ENCODE results near the gene HTR4.

HTR4 gene

DNA sequence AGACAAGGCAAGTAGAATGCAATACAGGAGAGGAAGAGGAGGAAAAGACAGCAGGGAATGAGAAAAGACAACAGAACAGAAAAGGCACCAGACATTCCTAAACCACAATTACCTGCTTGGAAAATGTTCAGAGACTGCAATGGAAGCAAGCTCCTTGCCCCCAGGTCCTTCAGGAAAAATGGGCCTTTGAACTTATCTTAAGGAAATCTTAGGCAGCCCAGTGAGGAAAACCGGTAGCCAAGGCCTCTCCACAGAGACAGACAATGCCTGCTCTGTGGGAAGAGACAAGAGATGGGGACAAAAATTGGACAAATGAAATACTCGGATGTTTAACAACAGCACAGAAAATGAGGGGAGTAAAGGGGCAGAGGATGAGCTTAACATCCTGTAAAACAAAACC, 31.2 kb downstream of the HTR4 start:
- Histone ChIP-seq H3K9ac (no peak overlapping the region), H3K4me1 (peaks cover 0 to 9% (median 0%) of the 10 kb centered on the region in 10 experiments; a peak in 1 of 20 replicates), H3K4me3 (no peak overlapping the region), H3K36me3 (no peaks in the 10 kb centered on the region), H3K9me3 (replicated peaks in 1 of 11) (no peaks in the 10 kb centered on the region), H3K27ac (no peak overlapping the region), H3K27me3 (no peaks in the 10 kb centered on the region), H4K20me1 (no peaks in the 10 kb centered on the region), H3K4me2 (no peak overlapping the region)
- TF ChIP-seq Cebpa-rat (IDR thresholded peaks at IDR 0.05): no peak

DNA sequence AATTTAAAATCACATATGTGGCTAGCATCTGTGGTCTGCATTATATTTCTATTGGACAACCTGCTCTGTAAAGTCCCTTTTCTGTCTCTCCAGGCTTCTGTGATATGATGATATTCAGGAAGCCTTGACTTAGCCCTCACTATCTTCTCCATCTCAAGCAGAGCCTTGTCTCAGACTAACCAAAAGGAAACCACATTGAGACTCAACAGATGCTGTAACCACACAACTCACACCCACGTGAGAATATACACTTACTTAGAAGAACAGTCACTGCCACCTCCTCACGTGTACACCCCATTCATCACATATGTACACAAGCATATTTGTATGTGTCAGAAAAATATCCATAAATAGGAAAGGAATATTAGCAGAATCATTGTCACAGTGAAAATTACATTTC, 33.6 kb downstream of the HTR4 start:
- Histone ChIP-seq H3K4me1 (peaks cover 0 to 9% (median 0%) of the 10 kb centered on the region in 10 experiments; a peak in 1 of 20 replicates), H3K4me3 (no peak overlapping the region), H3K4me2 (0 out of 22 replicates have a peak overlapping the region, but pooled peaks of 2 of the 11 experiments have one; percentile 7 to 8), H3K27ac (no peak overlapping the region), H3K9me3 (replicated peaks in 1 of 11) (no peaks in the 10 kb centered on the region), H3K27me3 (no peaks in the 10 kb centered on the region), H4K20me1 (no peaks in the 10 kb centered on the region), H3K9ac (no peak overlapping the region), H3K36me3 (no peaks in the 10 kb centered on the region)
- no peak for TF ChIP-seq Cebpa-rat (IDR thresholded peaks at IDR 0.05)

DNA sequence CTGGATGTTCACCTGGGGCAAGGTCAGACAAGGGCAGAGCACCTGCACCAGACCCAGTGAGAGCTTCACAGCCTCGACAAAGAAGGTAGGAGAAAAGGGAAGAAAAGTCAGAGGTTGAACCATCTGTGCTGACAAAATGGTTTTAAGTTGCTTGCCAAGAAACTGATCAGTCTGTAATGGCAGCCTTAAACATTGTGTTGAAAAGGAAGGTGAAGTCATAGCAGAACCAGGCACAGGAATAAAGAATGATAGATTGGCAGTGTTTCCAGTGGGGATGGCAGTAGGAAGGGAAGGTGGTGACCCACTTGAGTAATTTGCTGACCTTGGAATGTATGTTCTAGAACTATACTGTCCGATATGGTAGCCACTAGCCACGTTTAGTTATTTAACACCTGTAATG, 34.2 kb downstream of the HTR4 start:
- no peak for TF ChIP-seq Cebpa-rat (IDR thresholded peaks at IDR 0.05)
- no peaks in the 10 kb centered on the region for H4K20me1 ChIP-seq
- no peak overlapping the region for H3K4me2 ChIP-seq
- no peak overlapping the region for H3K4me3 ChIP-seq
- no peaks in the 10 kb centered on the region for H3K9me3 ChIP-seq (replicated peaks in 1 of 11)
- H3K9ac ChIP-seq: no peak overlapping the region
- no peaks in the 10 kb centered on the region for H3K27me3 ChIP-seq
- peaks cover 0 to 9% (median 0%) of the 10 kb centered on the region in 10 experiments; a peak in 1 of 20 replicates for H3K4me1 ChIP-seq
- H3K36me3 ChIP-seq: no peaks in the 10 kb centered on the region
- H3K27ac ChIP-seq: no peak overlapping the region

DNA sequence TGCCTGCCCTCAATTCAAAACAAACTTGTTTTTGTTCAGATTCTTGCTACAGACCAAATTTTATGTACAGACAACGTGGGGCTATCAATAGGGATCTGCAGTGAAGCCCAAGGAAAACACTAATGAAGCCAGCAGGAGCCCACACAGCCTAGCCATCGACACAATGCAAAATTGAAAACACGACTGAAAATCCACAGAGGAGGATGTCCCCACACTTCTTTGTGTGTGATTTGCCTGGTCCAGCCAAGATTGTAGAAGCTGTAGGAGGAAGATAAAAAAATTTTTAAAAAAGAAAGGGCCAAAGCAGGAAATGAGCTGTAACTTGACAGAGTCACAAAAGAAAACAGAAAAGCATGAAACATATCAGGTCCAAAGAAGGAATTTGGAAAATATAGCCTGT, 34.8 kb downstream of the HTR4 start:
- Histone ChIP-seq H3K4me2 (no peak overlapping the region), H3K27me3 (no peaks in the 10 kb centered on the region), H3K9ac (no peak overlapping the region), H3K9me3 (replicated peaks in 1 of 11) (no peaks in the 10 kb centered on the region), H3K36me3 (no peaks in the 10 kb centered on the region), H3K4me3 (no peak overlapping the region), H3K4me1 (peaks cover 0 to 9% (median 0%) of the 10 kb centered on the region in 10 experiments; a peak in 1 of 20 replicates), H3K27ac (no peak overlapping the region), H4K20me1 (no peaks in the 10 kb centered on the region)
- TF ChIP-seq Cebpa-rat (IDR thresholded peaks at IDR 0.05): no peak

DNA sequence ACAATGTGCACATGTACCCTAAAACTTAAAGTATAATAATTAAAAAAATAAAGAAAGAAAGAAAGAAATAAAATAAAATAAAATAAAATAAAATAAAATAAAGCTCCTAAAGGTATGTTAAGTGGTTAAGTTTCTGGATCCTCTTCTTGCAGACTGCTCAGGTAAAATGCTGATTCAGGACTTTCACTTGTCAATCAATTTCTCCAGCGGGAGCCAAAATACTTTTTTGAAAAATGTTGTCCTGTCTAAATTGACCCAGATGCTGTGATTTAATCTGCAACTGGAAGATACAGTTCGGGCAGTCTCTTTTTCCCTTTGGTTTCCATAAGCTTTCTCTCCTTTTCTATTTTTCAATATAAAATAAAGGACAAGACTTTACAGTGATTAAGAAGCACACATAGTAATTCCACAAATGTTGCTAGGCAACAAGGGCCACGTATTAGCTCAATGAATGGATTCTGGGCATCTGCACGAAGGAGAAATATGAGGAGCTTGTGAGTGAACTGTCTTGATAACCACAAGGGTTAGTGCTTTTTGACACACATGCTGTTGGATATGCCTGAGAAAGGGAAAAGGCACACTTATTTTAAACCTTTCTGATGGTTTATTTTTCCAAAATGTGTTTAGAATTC, 38.6 kb downstream of the HTR4 start:
- no peaks in the 10 kb centered on the region for H4K20me1 ChIP-seq
- H3K9ac ChIP-seq: no peak overlapping the region
- H3K4me1 ChIP-seq: peaks cover 0 to 7% (median 0%) of the 10 kb centered on the region in 10 experiments; a peak in 1 of 20 replicates
- H3K27me3 ChIP-seq: no peaks in the 10 kb centered on the region
- H3K9me3 ChIP-seq (replicated peaks in 1 of 11): no peaks in the 10 kb centered on the region
- H3K4me2 ChIP-seq: no peak overlapping the region
- H3K27ac ChIP-seq: no peak overlapping the region
- no peaks in the 10 kb centered on the region for H3K36me3 ChIP-seq
- TF ChIP-seq Cebpa-rat (IDR thresholded peaks at IDR 0.05): no peak
- H3K4me3 ChIP-seq: no peak overlapping the region

DNA sequence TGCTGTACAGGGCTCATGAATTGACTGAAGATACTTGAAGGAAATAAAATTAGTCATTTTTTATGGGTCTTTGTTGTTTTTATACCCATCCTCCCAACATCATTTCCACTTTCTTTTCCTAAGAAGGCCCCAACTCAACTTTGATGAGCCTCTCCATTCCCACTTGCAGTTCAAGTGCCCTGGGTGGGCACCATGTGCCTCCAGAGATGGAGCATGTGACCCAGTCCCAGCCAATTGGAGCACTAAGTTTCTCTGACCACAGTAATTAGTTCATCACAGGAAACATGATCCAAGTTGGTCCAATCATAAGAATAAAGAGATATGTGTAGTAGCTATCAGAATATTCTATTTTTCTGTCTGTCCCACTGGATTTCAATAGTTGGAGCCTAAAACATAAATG, 46.9 kb downstream of the HTR4 start:
- Histone ChIP-seq H3K9me3 (replicated peaks in 1 of 11) (no peaks in the 10 kb centered on the region), H3K4me3 (no peak overlapping the region), H3K27ac (no peak overlapping the region), H3K4me1 (no peaks in the 10 kb centered on the region), H3K4me2 (no peak overlapping the region), H3K27me3 (no peaks in the 10 kb centered on the region), H4K20me1 (no peaks in the 10 kb centered on the region), H3K9ac (no peak overlapping the region), H3K36me3 (no peaks in the 10 kb centered on the region)
- TF ChIP-seq Cebpa-rat (IDR thresholded peaks at IDR 0.05): no peak

DNA sequence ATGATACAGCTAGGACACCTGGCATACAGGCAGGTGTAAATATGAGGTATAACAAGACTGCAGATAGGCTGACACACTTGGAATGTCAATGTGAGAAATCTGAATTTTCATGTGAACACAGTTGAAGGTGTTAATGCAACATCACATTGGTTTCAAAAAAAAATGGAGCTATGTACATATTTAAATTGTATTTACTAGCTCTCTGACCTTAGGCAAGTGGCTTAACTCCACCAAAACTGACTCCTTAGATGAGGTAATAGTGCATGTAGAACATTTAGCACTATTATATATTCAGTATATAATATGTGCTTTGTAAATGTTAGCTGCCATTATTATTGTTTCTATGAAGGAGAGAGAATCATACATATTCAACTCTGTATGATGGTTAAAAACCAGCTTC, 48.0 kb downstream of the HTR4 start:
- no peak for TF ChIP-seq Cebpa-rat (IDR thresholded peaks at IDR 0.05)
- Histone ChIP-seq H3K9ac (no peak overlapping the region), H3K4me1 (no peaks in the 10 kb centered on the region), H3K27me3 (no peaks in the 10 kb centered on the region), H3K4me3 (no peak overlapping the region), H3K27ac (no peak overlapping the region), H3K36me3 (no peaks in the 10 kb centered on the region), H4K20me1 (no peaks in the 10 kb centered on the region), H3K9me3 (replicated peaks in 1 of 11) (no peaks in the 10 kb centered on the region), H3K4me2 (no peak overlapping the region)

DNA sequence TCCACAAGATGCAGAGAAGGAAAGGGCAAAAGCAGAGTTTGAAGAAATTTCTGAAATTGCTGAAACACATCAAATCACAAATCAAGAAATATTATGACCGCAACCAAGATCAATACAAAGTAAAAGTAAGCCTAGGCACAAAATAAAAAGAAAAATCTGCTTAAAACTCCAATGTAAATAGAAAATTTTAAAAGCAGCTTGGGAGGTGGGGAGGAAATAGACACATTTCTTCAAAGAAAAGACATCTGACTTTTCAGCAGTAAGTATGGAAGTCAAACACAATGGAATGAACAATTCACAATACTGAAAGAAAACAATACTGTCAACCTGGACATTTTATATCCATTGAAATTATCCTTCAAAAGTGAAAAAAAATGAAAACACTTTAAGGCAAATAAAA, 55.1 kb downstream of the HTR4 start:
- Histone ChIP-seq H3K4me3 (no peak overlapping the region), H3K4me2 (no peak overlapping the region), H3K36me3 (no peaks in the 10 kb centered on the region), H4K20me1 (no peaks in the 10 kb centered on the region), H3K9ac (no peak overlapping the region), H3K27ac (no peak overlapping the region), H3K27me3 (no peaks in the 10 kb centered on the region), H3K9me3 (replicated peaks in 1 of 11) (peaks cover 4 to 15% (median 6%) of the 10 kb centered on the region in 11 experiments; a peak in 11 of 22 replicates), H3K4me1 (no peaks in the 10 kb centered on the region)
- no peak for TF ChIP-seq Cebpa-rat (IDR thresholded peaks at IDR 0.05)

DNA sequence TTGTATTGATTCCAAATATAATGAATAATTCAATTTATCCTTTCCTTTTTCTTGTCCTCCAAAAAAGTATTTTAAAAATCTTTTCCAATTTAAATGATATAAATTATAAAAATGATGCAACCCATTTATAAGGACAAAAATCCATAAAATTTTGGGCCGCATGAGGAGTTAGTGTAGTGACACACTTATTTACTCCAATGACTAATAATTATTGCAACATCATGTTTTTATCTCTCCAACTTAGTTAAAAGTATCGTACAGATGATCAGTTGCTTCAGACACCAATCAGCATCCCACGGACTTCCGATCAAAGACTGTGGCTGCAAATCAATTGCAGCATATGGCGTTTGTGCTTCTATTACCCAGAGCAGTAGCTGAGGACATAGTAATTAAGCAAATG, 58.6 kb downstream of the HTR4 start:
- H3K27me3 ChIP-seq: no peaks in the 10 kb centered on the region
- peak in 3 of 11 experiments; percentile 10 to 46 (median 29); a peak in 3 of 22 replicates for TF ChIP-seq Cebpa-rat (IDR thresholded peaks at IDR 0.05)
- no peaks in the 10 kb centered on the region for H3K36me3 ChIP-seq
- no peak overlapping the region for H3K4me3 ChIP-seq
- H3K4me1 ChIP-seq: no peaks in the 10 kb centered on the region
- no peak overlapping the region for H3K9ac ChIP-seq
- H4K20me1 ChIP-seq: no peaks in the 10 kb centered on the region
- H3K4me2 ChIP-seq: no peak overlapping the region
- no peak overlapping the region for H3K27ac ChIP-seq
- peaks cover 4 to 15% (median 6%) of the 10 kb centered on the region in 11 experiments; a peak in 11 of 22 replicates for H3K9me3 ChIP-seq (replicated peaks in 1 of 11)

DNA sequence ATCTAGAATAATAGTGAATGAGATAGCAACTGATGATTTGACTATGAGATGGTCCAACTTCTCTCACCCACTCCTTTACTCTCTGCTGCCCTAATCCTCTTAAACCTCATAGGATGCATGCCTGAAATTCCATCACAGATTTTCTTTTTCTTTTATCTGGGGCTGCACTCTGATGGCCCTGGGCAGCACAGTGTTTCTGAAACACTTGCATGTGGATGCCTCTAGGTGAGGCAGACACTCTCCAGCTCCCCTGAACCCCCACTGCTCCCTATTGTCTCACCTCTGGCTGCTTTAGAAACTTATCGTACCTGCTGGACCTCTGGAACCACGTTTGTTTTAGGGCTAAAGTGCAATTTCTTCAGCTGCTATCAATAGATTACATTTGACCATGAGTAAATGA, 67.5 kb downstream of the HTR4 start:
- Histone ChIP-seq H3K4me3 (no peak overlapping the region), H4K20me1 (no peaks in the 10 kb centered on the region), H3K4me1 (no peaks in the 10 kb centered on the region), H3K27me3 (no peaks in the 10 kb centered on the region), H3K4me2 (no peak overlapping the region), H3K36me3 (no peaks in the 10 kb centered on the region), H3K9ac (no peak overlapping the region), H3K9me3 (replicated peaks in 1 of 11) (no peaks in the 10 kb centered on the region), H3K27ac (no peak overlapping the region)
- TF ChIP-seq Cebpa-rat (IDR thresholded peaks at IDR 0.05): no peak
